NB4 (cell line): Measurements from ENCODE around the gene CAMK2B.
A peak's percentile ranks its signal among the peaks of the same experiment; 100 is the strongest.

Source experiments
- DNase-seq: peaks from one replicate; pipeline ENCODE4 v3.0.0; 2010; ENCODE audit warnings: low read depth
- H3K4me3 ChIP-seq: one replicate; pipeline ENCODE4 v1.5.1; 2011; ENCODE audit warnings: mild to moderate bottlenecking, low read depth, low read length, moderate library complexity
- CTCF ChIP-seq: IDR thresholded peaks from one replicate; pipeline ENCODE4 v1.5.1; 2012; ENCODE audit warnings: low read depth, low read length
- MAX ChIP-seq: IDR thresholded peaks from 2 replicates; pipeline ENCODE4 v1.6.1; 2011; ENCODE audit warnings: low read depth, low read length
- MYC ChIP-seq: IDR thresholded peaks from 2 replicates; pipeline ENCODE4 v1.6.1; 2011; ENCODE audit warnings: low read depth, low read length
- POLR2A ChIP-seq: IDR thresholded peaks from 2 replicates; pipeline ENCODE4 v1.6.1; 2011; ENCODE audit warnings: mild to moderate bottlenecking; ENCODE audit not compliant: insufficient read length; ENCODE audit errors: extremely low read depth

The CAMK2B gene

GRCh38 chr7:44251269-44251668 is 74.1 kb downstream of the CAMK2B start:
- DNase-seq: no peak
- TF ChIP-seq CTCF (no peak), POLR2A (no peak), MYC (no peak), MAX (no peak)
- H3K4me3 ChIP-seq: no peak overlapping the region

- DNase-seq: no peak
Observed at GRCh38 chr7:44249639-44250234, 75.7 kb downstream of the CAMK2B start.

GRCh38 chr7:44247868-44248651 is 77.3 kb downstream of the CAMK2B start:
- no peak for DNase-seq
- H3K4me3 ChIP-seq: no peak overlapping the region
- TF ChIP-seq CTCF (no peak), MAX (no peak), MYC (no peak), POLR2A (no peak)

More at GRCh38 chr7:44249639-44250234, 75.7 kb downstream of the CAMK2B start:
- no peak overlapping the region for H3K4me3 ChIP-seq
- TF ChIP-seq MAX: no peak
- no peak for TF ChIP-seq CTCF
- no peak for TF ChIP-seq MYC

- no peak overlapping the region for H3K4me3 ChIP-seq
- TF ChIP-seq CTCF: no peak
- TF ChIP-seq MAX: peak; percentile 19; the same call in 1 of the 2 replicates
- TF ChIP-seq MYC: no peak
- TF ChIP-seq POLR2A: no peak
- no peak for DNase-seq
Observed at GRCh38 chr7:44246396-44247113, 78.8 kb downstream of the CAMK2B start.

DNA sequence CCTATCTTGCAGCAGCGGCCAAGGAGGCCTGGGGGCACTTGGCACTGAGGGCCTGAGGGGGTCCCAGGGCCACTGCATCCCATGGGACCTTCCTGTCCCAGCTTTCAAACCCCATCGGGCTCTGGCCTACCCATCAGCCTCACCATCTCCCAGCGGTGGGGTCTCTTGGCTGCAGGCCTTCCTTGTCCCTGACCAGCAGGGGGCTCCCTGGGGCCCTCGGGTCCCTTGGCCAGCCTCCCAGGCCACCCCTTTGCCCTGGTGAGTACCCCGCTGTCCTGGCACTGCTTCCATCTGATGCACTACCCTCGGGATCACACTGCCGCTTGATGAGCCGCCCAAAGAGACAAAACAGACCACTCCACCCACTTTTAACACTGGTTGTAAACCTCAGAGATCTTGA is 81.1 kb downstream of the CAMK2B start:
- no peak overlapping the region for H3K4me3 ChIP-seq
- peak; percentile 52 for DNase-seq
- TF ChIP-seq CTCF (peak; percentile 76), MYC (no peak)
